Liver (tissue), 3 donors: Measurements from ENCODE around the gene EXD3.
A peak's percentile ranks its signal among the peaks of the same experiment; 100 is the strongest.

ENCODE experiments used
- CTCF ChIP-seq: fragments of 150-350 bp; IDR thresholded peaks from 2 replicates; pipeline ENCODE4 v1.5.1; 2017; ENCODE audit warnings: improper control_type of control experiment, low read depth, low read length; ENCODE audit not compliant: missing input control
- GABPA ChIP-seq, 2 donors: IDR thresholded peaks in 1 of 2; conservative IDR thresholded peaks in 1 of 2; 2 replicates each; pipeline ENCODE4 v1.6.1; 2016; ENCODE audit warnings: antibody characterized with exemption in 2 of 2, mild to moderate bottlenecking in 1 of 2, moderate library complexity in 1 of 2
- RXRA ChIP-seq, 2 donors: IDR thresholded peaks; 2 replicates each; pipeline ENCODE4 v1.6.1; 2017 to 2018; ENCODE audit warnings: antibody characterized with exemption in 2 of 2, mild to moderate bottlenecking in 1 of 2
- SP1 ChIP-seq: IDR thresholded peaks from 2 replicates; pipeline ENCODE4 v1.6.1; 2018; ENCODE audit warnings: antibody characterized with exemption, mild to moderate bottlenecking
- TAF1 ChIP-seq: conservative IDR thresholded peaks from 2 replicates; pipeline ENCODE4 v1.6.1; 2016; ENCODE audit warnings: antibody characterized with exemption, mild to moderate bottlenecking
- donor health status: healthy.
- donor health status: healthy.

DNA sequence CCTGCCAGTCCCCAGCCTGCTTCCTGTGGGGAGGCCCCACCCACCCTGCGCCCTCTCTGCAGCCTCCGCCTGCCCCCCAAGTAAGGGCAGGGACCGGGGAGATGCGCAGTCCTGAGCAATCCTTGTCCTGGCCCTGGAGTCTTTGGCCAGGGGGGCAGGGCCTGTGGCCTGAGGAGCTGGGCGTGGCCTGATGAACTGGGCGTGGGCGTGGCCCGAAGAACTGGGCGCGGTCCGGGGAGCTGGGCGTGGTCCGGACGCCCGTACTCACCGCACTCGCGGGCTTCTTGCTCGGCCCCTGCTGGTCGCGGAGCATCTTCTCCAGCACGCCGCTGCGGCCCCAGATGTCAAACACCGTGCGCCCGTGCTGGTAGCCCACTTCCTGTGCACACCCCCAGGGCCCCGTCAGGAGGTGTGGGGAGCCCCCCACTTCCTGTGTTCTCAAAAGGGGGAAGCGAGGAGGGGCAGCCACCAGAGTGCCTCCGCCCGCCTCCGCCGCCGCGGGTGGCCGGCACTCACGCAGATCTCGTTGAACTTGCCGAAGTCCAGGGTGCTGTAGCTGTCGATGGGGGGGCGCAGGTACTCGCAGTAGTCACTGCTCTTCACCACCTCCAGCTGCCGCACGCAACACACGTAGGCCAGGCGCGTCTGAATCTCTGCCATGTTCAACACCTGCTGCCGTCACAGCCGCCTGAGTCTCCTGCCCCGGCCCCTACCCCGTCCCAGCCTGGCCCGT, 38.9 kb upstream of the EXD3 start:
- TF ChIP-seq CTCF (no peak), SP1 (peak; percentile 23), TAF1 (no peak), RXRA (IDR thresholded peaks at IDR 0.05) (no peak), GABPA (IDR thresholded peaks at IDR 0.05 in 1 of 2, conservative IDR thresholded peaks at IDR 0.05 in 1 of 2) (peak in 1 of 2 donors; percentile 11)
